KBM-7 (cell line): Measurements from ENCODE around the gene NPC1.
"Not testable (repeated sequence)": the region's sequence is repeated elsewhere in the genome, so short reads cannot be mapped to it uniquely, and the experiment has no call there.

ENCODE experiments used
- DNase-seq: peaks from one replicate; pipeline ENCODE4 v3.0.0-alpha.2; 2015
- in situ Hi-C: fragments of 300-500 bp; cut with MboI; formaldehyde crosslinking; loops from 2 replicates; pipeline ENCODE4 v1.14.3; 2020; ENCODE audit warnings: low sequenced_read_pairs, low pct_unique_long_range_greater_than_20kb, mixed read lengths

NPC1 gene

DNA sequence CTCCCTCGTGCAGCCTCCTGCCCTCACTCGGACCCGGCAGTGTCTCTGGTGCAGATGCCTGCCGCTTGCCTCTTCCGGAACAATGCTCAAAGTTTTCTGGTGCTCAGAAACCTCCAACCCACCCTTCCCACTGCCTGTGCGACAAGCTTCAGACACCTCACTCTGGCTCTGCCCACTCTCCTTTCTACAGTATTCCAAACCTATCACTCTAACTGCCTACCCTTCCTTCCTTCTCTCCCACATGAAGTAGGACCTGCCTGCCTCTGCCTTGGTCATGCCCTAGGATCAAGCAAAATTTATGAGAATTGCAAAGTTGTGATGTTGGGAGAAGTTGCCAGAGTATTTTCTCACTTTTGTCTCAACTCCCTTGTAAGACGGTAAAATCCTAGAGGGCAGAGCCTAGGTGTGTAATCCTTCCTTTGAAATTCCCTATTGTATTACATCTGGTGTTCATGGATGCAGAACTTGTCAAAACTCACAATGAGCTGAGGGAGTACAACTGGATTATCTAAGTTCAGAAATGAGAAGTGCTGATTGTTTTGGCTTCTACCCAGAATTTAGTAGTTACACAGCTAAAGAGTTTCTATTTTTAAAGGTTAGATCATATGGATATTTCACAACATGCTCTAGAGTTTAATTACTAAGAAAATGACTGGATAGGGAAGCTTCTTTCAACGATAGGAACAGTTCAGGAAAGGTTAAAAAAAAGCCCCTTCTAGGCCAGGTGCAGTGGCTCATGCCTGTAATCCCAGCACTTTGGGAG lies 7.2 kb downstream of the NPC1 start:
- peak; percentile 45 for DNase-seq
- in situ Hi-C loops: no loop called here

GRCh38 chr18:23578067-23578701 lies 8.1 kb downstream of the NPC1 start:
- DNase-seq: no peak
- in situ Hi-C loops: no loop called here

DNA sequence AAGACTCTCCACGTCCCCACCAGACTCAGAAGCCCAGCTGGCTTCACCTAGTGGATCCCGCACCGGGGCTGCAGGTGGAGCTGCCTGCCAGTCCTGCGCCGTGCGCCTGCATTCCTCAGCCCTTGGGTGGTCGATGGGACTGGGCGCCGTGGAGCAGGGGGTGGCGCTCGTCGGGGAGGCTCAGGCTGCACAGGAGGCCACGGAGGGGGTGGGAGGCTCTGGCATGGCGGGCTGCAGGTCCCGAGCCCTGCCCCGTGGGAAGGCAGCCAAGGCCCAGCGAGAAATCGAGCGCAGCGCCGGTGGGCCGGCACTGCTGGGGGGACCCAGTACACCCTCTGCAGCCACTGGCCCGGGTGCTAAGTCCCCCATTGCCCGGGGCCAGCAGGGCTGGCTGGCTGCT lies 8.8 kb downstream of the NPC1 start:
- in situ Hi-C loops: not testable (repeated sequence)

GRCh38 chr18:23575309-23575651 lies 11.0 kb downstream of the NPC1 start:
- in situ Hi-C loops: no loop called here
- DNase-seq: no peak

More for the DNA sequence above, 8.8 kb downstream of the NPC1 start:
- not testable (repeated sequence) for DNase-seq

GRCh38 chr18:23574611-23575308 lies 11.5 kb downstream of the NPC1 start:
- in situ Hi-C loops: no loop called here
- DNase-seq: no peak

DNA sequence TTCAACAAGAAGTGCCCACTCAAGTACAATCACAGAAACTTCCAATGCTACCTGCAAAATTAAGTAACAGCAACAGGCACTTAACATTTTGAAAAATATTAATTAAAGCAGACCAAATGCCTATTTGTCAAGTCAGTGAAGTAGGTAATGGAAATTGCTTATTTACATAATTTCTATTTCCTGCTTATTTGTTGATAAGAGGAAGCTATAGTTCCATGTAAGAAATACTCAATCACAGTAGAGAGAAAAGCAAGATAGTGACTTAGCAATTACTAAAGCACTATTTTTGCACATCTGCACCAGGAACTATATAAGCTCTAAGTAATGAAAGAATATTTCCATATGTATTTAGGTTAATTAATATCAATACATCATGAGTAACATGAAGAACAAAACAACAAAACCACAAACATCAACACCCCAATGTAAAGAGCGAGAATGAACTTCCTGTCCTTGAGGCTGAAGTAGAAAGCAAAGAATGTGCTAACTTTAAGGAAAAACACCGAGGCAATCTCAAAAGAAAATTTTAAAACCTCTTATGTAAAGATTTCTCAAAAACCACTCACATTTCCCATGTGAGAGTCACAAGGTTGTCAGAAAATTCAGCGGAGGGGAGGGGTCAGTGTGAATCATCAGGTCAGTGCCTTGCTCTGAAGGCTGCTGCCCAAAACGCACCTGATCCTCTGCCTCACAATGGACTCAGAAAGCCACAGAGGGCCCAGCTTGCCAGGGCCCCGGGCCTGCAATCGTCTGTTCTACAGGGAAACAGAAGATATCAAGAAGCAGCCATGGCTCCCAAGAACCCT lies 12.5 kb downstream of the NPC1 start:
- in situ Hi-C loops: no loop called here
- no peak for DNase-seq

DNA sequence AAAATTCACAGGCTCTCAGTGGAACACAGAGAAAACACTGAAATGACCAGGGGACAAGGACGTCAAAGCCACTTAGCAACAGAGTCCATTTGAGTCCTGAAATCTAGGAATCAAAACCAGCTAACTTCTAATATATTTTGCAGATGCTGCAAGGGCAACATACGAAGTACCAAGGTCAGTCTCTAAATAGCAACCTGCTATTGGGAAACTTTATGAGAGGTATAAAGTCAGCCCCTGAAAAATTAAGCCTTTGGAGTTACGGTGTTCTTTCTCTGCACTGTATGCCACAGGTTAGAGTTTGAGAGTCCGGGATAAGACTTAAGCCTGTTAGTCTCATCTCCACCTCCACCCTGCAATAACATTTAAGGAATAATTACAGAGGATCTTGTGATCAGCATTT lies 13.3 kb downstream of the NPC1 start:
- DNase-seq: no peak
- in situ Hi-C loops: no loop called here

DNA sequence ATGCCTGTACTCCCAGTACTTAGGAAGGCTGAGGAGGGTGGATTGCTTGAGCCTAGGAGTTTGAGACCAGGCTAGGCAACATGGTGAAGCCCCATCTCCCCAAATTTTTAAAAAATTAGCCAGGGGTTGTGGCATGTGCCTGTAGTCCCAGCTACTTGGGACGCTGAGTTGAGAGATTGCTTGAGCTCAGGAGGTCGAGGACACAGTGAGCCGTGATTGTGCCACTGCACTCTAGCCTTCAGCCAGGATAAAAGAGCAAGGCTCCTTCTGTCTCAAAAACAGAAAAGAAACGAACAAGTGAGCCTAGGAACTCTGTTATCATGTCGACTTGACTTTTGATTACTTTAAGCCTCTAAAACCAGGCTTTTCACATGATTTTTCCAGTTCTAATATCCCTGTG lies 13.7 kb downstream of the NPC1 start:
- DNase-seq: no peak
- in situ Hi-C loops: no loop called here

DNA sequence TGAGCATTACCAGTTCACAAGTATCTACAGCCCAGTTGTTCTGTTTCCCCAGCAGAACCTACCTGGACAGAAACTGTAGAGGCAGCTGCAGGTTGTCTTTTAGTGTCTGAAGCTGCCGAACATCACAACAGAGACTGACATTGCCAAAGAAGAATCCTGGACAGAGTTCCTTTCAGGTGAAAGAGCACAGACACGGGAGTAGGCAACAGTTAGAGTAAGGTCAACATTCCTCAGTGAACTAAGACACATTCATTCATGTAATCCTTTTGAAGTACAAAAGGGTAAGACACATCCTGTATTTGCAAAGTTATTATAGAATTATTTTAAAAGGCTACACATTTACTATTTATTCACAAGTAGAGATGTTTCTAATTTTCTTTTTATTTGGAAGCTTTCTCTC lies 14.3 kb downstream of the NPC1 start:
- in situ Hi-C loops: no loop called here
- no peak for DNase-seq

- no peak for DNase-seq
- in situ Hi-C loops: no loop called here
These were observed 15.3 kb downstream of the NPC1 start for GRCh38 chr18:23570912-23571504.

DNA sequence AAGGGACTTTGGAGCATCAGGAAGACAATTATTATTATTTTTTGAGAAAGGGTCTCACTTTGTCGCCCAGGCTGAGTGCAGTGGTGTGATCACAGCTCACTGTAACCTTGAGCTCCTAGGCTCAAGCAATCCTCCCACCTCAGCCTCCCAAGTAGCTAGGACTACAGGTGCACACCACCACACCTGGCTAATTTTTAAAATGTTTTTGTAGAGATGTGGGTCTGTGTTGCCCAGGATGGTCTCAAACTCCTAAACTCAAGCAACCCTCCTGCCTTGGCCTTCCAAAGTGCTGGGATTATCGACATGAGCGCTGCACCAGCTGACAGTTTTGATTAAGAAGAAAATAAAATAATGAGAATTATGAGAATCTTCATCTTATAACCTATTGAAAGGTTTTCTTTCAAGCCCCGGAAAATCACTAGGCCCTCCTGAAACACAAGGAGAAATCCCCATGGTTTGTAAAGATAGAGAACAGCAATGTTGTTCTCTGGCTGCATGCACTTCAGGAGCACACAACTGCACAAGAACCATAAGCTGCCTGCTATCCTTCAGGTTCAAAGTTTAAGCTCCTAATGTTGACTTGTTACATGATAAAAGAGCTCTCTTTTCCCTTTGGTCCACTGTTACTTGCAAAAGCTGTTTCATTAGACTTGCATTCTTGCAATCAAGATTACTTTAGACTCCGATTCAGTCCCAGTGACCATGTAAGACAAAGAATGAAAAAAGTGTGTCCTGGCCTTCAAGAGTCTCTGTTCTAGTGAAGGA lies 16.8 kb downstream of the NPC1 start:
- in situ Hi-C loops: no loop called here
- DNase-seq: no peak

DNA sequence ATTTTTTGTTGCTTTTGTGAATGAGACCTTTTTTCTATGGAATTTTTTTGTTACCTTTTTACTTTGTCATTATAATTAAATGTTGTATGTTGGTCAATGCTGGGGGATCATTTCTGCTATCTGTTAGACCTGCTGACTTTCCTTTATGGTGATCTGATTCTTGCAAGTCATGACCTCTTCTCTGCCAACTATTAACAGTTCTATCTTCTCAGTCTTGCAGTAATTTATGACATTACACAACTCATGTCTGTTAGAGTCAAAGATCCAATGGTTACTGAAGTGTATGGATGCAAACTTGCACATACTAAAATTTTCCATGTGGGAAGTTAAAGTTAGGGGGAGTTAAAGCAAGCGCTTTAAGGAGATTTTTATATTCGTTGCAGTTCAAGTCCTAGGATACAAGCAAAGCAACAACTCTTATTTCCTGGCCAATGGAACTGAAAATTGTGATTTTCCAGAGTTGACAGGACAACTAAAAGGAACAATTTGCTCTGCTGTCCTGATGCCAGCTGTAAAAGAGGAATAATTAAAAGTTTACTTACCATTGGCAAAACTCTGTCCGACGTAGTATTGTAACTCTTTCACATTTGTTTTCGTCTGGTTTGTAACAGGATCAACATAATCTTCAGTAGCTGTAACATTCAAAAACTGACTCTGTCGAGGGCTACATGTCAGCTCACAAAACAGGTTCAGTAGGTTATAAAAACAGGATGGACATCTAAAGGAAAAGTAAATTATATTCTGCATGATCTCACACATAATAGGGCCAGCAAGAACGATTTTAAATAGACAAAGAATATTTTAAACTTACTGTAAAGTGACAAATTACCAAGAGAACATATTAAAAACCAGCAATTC lies 17.8 kb downstream of the NPC1 start:
- DNase-seq: no peak
- in situ Hi-C loops: no loop called here

DNA sequence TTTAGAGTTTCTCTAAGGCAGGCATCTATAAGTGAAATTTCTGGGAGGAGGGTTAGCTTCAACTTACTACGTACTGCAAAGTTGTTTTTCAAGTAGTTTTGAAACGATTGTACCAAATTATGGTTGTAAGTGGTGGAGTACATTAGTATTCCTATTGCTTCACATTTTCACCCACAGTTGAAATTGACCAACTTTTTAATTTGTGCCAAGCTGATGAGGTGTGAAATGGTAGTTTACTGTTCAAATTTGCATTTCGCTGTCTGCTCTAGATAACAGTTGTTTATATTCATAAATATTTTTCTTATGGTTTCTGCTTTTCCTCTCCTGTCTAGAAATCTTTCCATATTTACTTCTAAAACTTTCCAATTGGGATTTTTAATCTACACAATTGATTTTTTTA lies 18.6 kb downstream of the NPC1 start:
- in situ Hi-C loops: no loop called here
- no peak for DNase-seq

GRCh38 chr18:23565916-23566547 lies 20.3 kb downstream of the NPC1 start:
- DNase-seq: no peak
- in situ Hi-C loops: no loop called here

GRCh38 chr18:23563377-23564043 lies 22.8 kb downstream of the NPC1 start:
- in situ Hi-C loops: no loop called here
- DNase-seq: no peak

DNA sequence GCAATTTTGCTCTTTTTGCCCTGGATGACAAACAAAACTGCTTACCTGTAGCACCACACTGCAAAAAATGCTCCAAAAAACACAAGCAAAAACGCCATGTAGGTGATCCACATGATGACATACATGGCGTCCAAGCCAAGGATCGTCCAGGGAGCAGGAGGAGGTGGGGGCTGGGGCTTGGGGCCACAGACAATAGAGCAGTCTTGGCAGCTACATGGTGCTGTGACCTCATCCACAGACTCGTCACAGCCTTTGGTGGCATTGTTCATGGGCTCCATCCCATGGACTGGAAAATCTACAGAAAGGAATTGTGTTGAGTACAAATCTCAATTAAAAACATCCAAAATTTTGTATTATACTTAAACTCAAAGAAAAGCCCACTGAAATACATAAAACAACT lies 26.1 kb downstream of the NPC1 start:
- DNase-seq: no peak
- in situ Hi-C loops: no loop called here

- in situ Hi-C loops, DNase-seq: not testable (repeated sequence)
These were observed 28.8 kb downstream of the NPC1 start for GRCh38 chr18:23557511-23557910.
